ENCODE results near the gene EYA4. TPM values are rescaled to one million over a fixed set of nuclear protein-coding genes. Genes with fewer than 3 reads are reported as not detected.
A peak's percentile ranks its signal among the peaks of the same experiment; 100 is the strongest.

EYA4 gene
- total and polyA plus RNA-seq, 4 donors, result 0.60 to 2.3 (median 1.5) TPM

- peak overlapping the region; percentile 59 for H3K4me3 ChIP-seq (ENCODE audit: low read depth, low read length)
- peaks cover 67% of the 10 kb centered on the region for H3K27me3 ChIP-seq (ENCODE audit: control insufficient read depth, insufficient read depth, low read length)
- peak in 2 of 6 donors; percentile 60 to 64 for DNase-seq (ENCODE audit: low read depth in 4 of 6, low spot score in 6 of 6)
- no peaks in the 10 kb centered on the region for H3K9me3 ChIP-seq (ENCODE audit: control insufficient read depth, insufficient read depth, low read length)
- peaks cover 26% of the 10 kb centered on the region for H3K4me1 ChIP-seq (ENCODE audit: control insufficient read depth, insufficient read depth, low read length)
- 0% methylated on average over 52 of the region's 52 CpGs for WGBS (ENCODE audit: insufficient coverage)
- H3K27ac ChIP-seq (ENCODE audit: low read depth, low read length), result no peak overlapping the region
- H3K36me3 ChIP-seq (ENCODE audit: control insufficient read depth, insufficient read depth, low read length), result no peaks in the 10 kb centered on the region
Observed at GRCh38 chr6:133241901-133242636, 912 bp downstream of the EYA4 start.

- H3K4me3 ChIP-seq (ENCODE audit: low read depth, low read length), result peak overlapping the region; percentile 59
- DNase-seq (ENCODE audit: low read depth in 4 of 6, low spot score in 6 of 6), result peak in 2 of 6 donors; percentile 48 to 49
- H3K4me1 ChIP-seq (ENCODE audit: control insufficient read depth, insufficient read depth, low read length), result peaks cover 26% of the 10 kb centered on the region
- H3K27ac ChIP-seq (ENCODE audit: low read depth, low read length), result no peak overlapping the region
- H3K27me3 ChIP-seq (ENCODE audit: control insufficient read depth, insufficient read depth, low read length), result peaks cover 67% of the 10 kb centered on the region
- H3K9me3 ChIP-seq (ENCODE audit: control insufficient read depth, insufficient read depth, low read length), result no peaks in the 10 kb centered on the region
- under 1% methylated on average over 23 of the region's 36 CpGs for WGBS (ENCODE audit: insufficient coverage)
- H3K36me3 ChIP-seq (ENCODE audit: control insufficient read depth, insufficient read depth, low read length), result no peaks in the 10 kb centered on the region
Observed at GRCh38 chr6:133242637-133243585, 1.8 kb downstream of the EYA4 start.

- H3K36me3 ChIP-seq (ENCODE audit: control insufficient read depth, insufficient read depth, low read length), result no peaks in the 10 kb centered on the region
- peaks cover 26% of the 10 kb centered on the region for H3K4me1 ChIP-seq (ENCODE audit: control insufficient read depth, insufficient read depth, low read length)
- no peak overlapping the region for H3K27ac ChIP-seq (ENCODE audit: low read depth, low read length)
- DNase-seq (ENCODE audit: low read depth in 4 of 6, low spot score in 6 of 6), result peak in 2 of 6 donors; percentile 24 to 50
- H3K4me3 ChIP-seq (ENCODE audit: low read depth, low read length), result no peak overlapping the region
- H3K27me3 ChIP-seq (ENCODE audit: control insufficient read depth, insufficient read depth, low read length), result peaks cover 67% of the 10 kb centered on the region
- WGBS (ENCODE audit: insufficient coverage), result no CpG with 5 or more reads among the region's 7 CpGs
- no peaks in the 10 kb centered on the region for H3K9me3 ChIP-seq (ENCODE audit: control insufficient read depth, insufficient read depth, low read length)
Observed at GRCh38 chr6:133243723-133244305, 2.7 kb downstream of the EYA4 start.

- no CpG with 5 or more reads among the region's 4 CpGs for WGBS (ENCODE audit: insufficient coverage)
- Histone ChIP-seq H3K36me3 (ENCODE audit: control insufficient read depth, insufficient read depth, low read length) (no peaks in the 10 kb centered on the region), H3K4me3 (ENCODE audit: low read depth, low read length) (no peak overlapping the region), H3K9me3 (ENCODE audit: control insufficient read depth, insufficient read depth, low read length) (no peaks in the 10 kb centered on the region), H3K27me3 (ENCODE audit: control insufficient read depth, insufficient read depth, low read length) (peaks cover 64% of the 10 kb centered on the region), H3K27ac (ENCODE audit: low read depth, low read length) (no peak overlapping the region), H3K4me1 (ENCODE audit: control insufficient read depth, insufficient read depth, low read length) (peaks cover 26% of the 10 kb centered on the region)
- no peak for DNase-seq (ENCODE audit: low read depth in 4 of 6, low spot score in 6 of 6)
Observed at GRCh38 chr6:133244519-133244918, 3.4 kb downstream of the EYA4 start.

GRCh38 chr6:133245007-133245406 is 3.9 kb downstream of the EYA4 start:
- no peak for DNase-seq (ENCODE audit: low read depth in 4 of 6, low spot score in 6 of 6)
- no CpG with 5 or more reads among the region's 1 CpG for WGBS (ENCODE audit: insufficient coverage)
- H3K4me1 ChIP-seq (ENCODE audit: control insufficient read depth, insufficient read depth, low read length), result peaks cover 26% of the 10 kb centered on the region
- H3K27me3 ChIP-seq (ENCODE audit: control insufficient read depth, insufficient read depth, low read length), result peaks cover 60% of the 10 kb centered on the region
- H3K9me3 ChIP-seq (ENCODE audit: control insufficient read depth, insufficient read depth, low read length), result no peaks in the 10 kb centered on the region
- H3K4me3 ChIP-seq (ENCODE audit: low read depth, low read length), result no peak overlapping the region
- no peak overlapping the region for H3K27ac ChIP-seq (ENCODE audit: low read depth, low read length)
- H3K36me3 ChIP-seq (ENCODE audit: control insufficient read depth, insufficient read depth, low read length), result no peaks in the 10 kb centered on the region

GRCh38 chr6:133245422-133245903 is 4.3 kb downstream of the EYA4 start:
- H3K9me3 ChIP-seq (ENCODE audit: control insufficient read depth, insufficient read depth, low read length), result no peaks in the 10 kb centered on the region
- H3K27me3 ChIP-seq (ENCODE audit: control insufficient read depth, insufficient read depth, low read length), result peaks cover 56% of the 10 kb centered on the region
- no peak overlapping the region for H3K4me3 ChIP-seq (ENCODE audit: low read depth, low read length)
- no peak overlapping the region for H3K27ac ChIP-seq (ENCODE audit: low read depth, low read length)
- WGBS (ENCODE audit: insufficient coverage), result no CpG with 5 or more reads among the region's 2 CpGs
- DNase-seq (ENCODE audit: low read depth in 4 of 6, low spot score in 6 of 6), result no peak
- peaks cover 24% of the 10 kb centered on the region for H3K4me1 ChIP-seq (ENCODE audit: control insufficient read depth, insufficient read depth, low read length)
- no peaks in the 10 kb centered on the region for H3K36me3 ChIP-seq (ENCODE audit: control insufficient read depth, insufficient read depth, low read length)

GRCh38 chr6:133247581-133247980 is 6.4 kb downstream of the EYA4 start:
- Histone ChIP-seq H3K9me3 (ENCODE audit: control insufficient read depth, insufficient read depth, low read length) (no peaks in the 10 kb centered on the region), H3K27me3 (ENCODE audit: control insufficient read depth, insufficient read depth, low read length) (peaks cover 37% of the 10 kb centered on the region), H3K4me1 (ENCODE audit: control insufficient read depth, insufficient read depth, low read length) (peaks cover 4% of the 10 kb centered on the region), H3K36me3 (ENCODE audit: control insufficient read depth, insufficient read depth, low read length) (no peaks in the 10 kb centered on the region), H3K27ac (ENCODE audit: low read depth, low read length) (no peak overlapping the region), H3K4me3 (ENCODE audit: low read depth, low read length) (no peak overlapping the region)
- 89% methylated on average over 3 of the region's 5 CpGs for WGBS (ENCODE audit: insufficient coverage)
- no peak for DNase-seq (ENCODE audit: low read depth in 4 of 6, low spot score in 6 of 6)

- H3K27ac ChIP-seq (ENCODE audit: low read depth, low read length), result no peak overlapping the region
Observed at GRCh38 chr6:133248241-133249001, 7.3 kb downstream of the EYA4 start.

GRCh38 chr6:133251688-133252087 is 10.5 kb downstream of the EYA4 start:
- Histone ChIP-seq H3K9me3 (ENCODE audit: control insufficient read depth, insufficient read depth, low read length) (no peaks in the 10 kb centered on the region), H3K4me3 (ENCODE audit: low read depth, low read length) (no peak overlapping the region), H3K27ac (ENCODE audit: low read depth, low read length) (no peak overlapping the region), H3K4me1 (ENCODE audit: control insufficient read depth, insufficient read depth, low read length) (no peaks in the 10 kb centered on the region), H3K36me3 (ENCODE audit: control insufficient read depth, insufficient read depth, low read length) (no peaks in the 10 kb centered on the region), H3K27me3 (ENCODE audit: control insufficient read depth, insufficient read depth, low read length) (peaks cover 1% of the 10 kb centered on the region)
- 100% methylated on average over 1 of the region's 2 CpGs for WGBS (ENCODE audit: insufficient coverage)
- DNase-seq (ENCODE audit: low read depth in 4 of 6, low spot score in 6 of 6), result no peak

More at GRCh38 chr6:133248241-133249001, 7.3 kb downstream of the EYA4 start:
- WGBS (ENCODE audit: insufficient coverage), result no CpG with 5 or more reads among the region's 6 CpGs
- no peak for DNase-seq (ENCODE audit: low read depth in 4 of 6, low spot score in 6 of 6)
- Histone ChIP-seq H3K36me3 (ENCODE audit: control insufficient read depth, insufficient read depth, low read length) (no peaks in the 10 kb centered on the region), H3K9me3 (ENCODE audit: control insufficient read depth, insufficient read depth, low read length) (no peaks in the 10 kb centered on the region), H3K4me3 (ENCODE audit: low read depth, low read length) (no peak overlapping the region), H3K4me1 (ENCODE audit: control insufficient read depth, insufficient read depth, low read length) (no peaks in the 10 kb centered on the region), H3K27me3 (ENCODE audit: control insufficient read depth, insufficient read depth, low read length) (peaks cover 29% of the 10 kb centered on the region)

Measured in spinal cord (tissue), 10 donors.